BLaER1 (cell line): Measurements from ENCODE around the gene PARP1.
"Not testable (repeated sequence)": the region's sequence is repeated elsewhere in the genome, so short reads cannot be mapped to it uniquely, and the experiment has no call there.

Experiments used
- H3K27ac ChIP-seq: shearing (Covaris generic); formaldehyde crosslinking; 2 replicates; pipeline ENCODE4 v1.8.1; 2022
- H3K27me3 ChIP-seq: shearing (Covaris generic); formaldehyde crosslinking; 2 replicates; pipeline ENCODE4 v1.8.1; 2022
- H3K36me3 ChIP-seq: shearing (Covaris generic); formaldehyde crosslinking; 2 replicates; pipeline ENCODE4 v1.8.1; 2022
- H3K4me1 ChIP-seq: shearing (Covaris generic); formaldehyde crosslinking; 2 replicates; pipeline ENCODE4 v1.8.1; 2022
- H3K4me2 ChIP-seq: shearing (Covaris generic); formaldehyde crosslinking; 2 replicates; pipeline ENCODE4 v1.8.1; 2022
- H3K4me3 ChIP-seq: shearing (Covaris generic); formaldehyde crosslinking; 2 replicates; pipeline ENCODE4 v1.8.1; 2022
- H3K9ac ChIP-seq: shearing (Covaris generic); formaldehyde crosslinking; 2 replicates; pipeline ENCODE4 v1.8.1; 2022
- H3K9me3 ChIP-seq: shearing (Covaris generic); formaldehyde crosslinking; 2 replicates; pipeline ENCODE4 v1.8.1; 2022
- H4K20me1 ChIP-seq: shearing (Covaris generic); formaldehyde crosslinking; 2 replicates; pipeline ENCODE4 v1.8.1; 2022
- Cebpa-rat ChIP-seq: shearing (Covaris generic); IDR thresholded peaks from 2 replicates; pipeline ENCODE4 v1.8.1; 2022

The PARP1 gene

GRCh38 chr1:226349081-226349480, 58.8 kb downstream of the PARP1 start:
- Histone ChIP-seq H3K4me2 (peak overlapping the region; percentile 75), H3K4me3 (no peak overlapping the region), H3K4me1 (peaks cover 62% of the 10 kb centered on the region), H3K9ac (no peak overlapping the region), H3K36me3 (no peaks in the 10 kb centered on the region), H3K9me3 (no peaks in the 10 kb centered on the region), H3K27me3 (no peaks in the 10 kb centered on the region), H4K20me1 (no peaks in the 10 kb centered on the region), H3K27ac (peak overlapping the region; percentile 80; the same call in 1 of the 2 replicates)
- TF ChIP-seq Cebpa-rat = no peak

GRCh38 chr1:226344441-226345259, 63.2 kb downstream of the PARP1 start:
- Histone ChIP-seq H3K4me1 (peaks cover 17% of the 10 kb centered on the region), H3K36me3 (no peaks in the 10 kb centered on the region), H4K20me1 (no peaks in the 10 kb centered on the region), H3K4me2 (no peak overlapping the region), H3K4me3 (no peak overlapping the region), H3K27ac (no peak overlapping the region), H3K9me3 (peaks cover 39% of the 10 kb centered on the region), H3K9ac (no peak overlapping the region), H3K27me3 (no peaks in the 10 kb centered on the region)
- TF ChIP-seq Cebpa-rat = no peak

- H3K4me1 ChIP-seq = 0 out of 2 replicates have a peak, but pooled peaks cover 5% of the 10 kb centered on the region
- H3K9ac ChIP-seq = no peak overlapping the region
- H3K27ac ChIP-seq = no peak overlapping the region
- H3K27me3 ChIP-seq = no peaks in the 10 kb centered on the region
- no peak for TF ChIP-seq Cebpa-rat
- H3K36me3 ChIP-seq = no peaks in the 10 kb centered on the region
- H3K4me3 ChIP-seq = no peak overlapping the region
- H3K9me3 ChIP-seq = peaks cover 41% of the 10 kb centered on the region
- H4K20me1 ChIP-seq = no peaks in the 10 kb centered on the region
- H3K4me2 ChIP-seq = no peak overlapping the region
These were observed 65.2 kb downstream of the PARP1 start for GRCh38 chr1:226342656-226343055.

GRCh38 chr1:226340111-226340510, 67.8 kb downstream of the PARP1 start:
- H3K4me2 ChIP-seq, H3K27me3 ChIP-seq, H3K27ac ChIP-seq, H3K36me3 ChIP-seq, H3K9ac ChIP-seq, H3K4me3 ChIP-seq, H4K20me1 ChIP-seq, H3K4me1 ChIP-seq: not testable (repeated sequence)
- H3K9me3 ChIP-seq = peaks cover 41% of the 10 kb centered on the region

- Histone ChIP-seq H3K9me3 (peaks cover 30% of the 10 kb centered on the region), H3K9ac (no peak overlapping the region), H3K27ac (no peak overlapping the region), H3K36me3 (no peaks in the 10 kb centered on the region), H3K4me1 (no peaks in the 10 kb centered on the region), H3K4me2 (no peak overlapping the region), H4K20me1 (no peaks in the 10 kb centered on the region), H3K27me3 (no peaks in the 10 kb centered on the region), H3K4me3 (no peak overlapping the region)
- TF ChIP-seq Cebpa-rat = no peak
These were observed 70.5 kb downstream of the PARP1 start for GRCh38 chr1:226337276-226337875.

GRCh38 chr1:226335661-226336060, 72.2 kb downstream of the PARP1 start:
- no peak overlapping the region for H3K4me3 ChIP-seq
- H3K4me1 ChIP-seq = no peaks in the 10 kb centered on the region
- H3K27ac ChIP-seq = no peak overlapping the region
- H3K9me3 ChIP-seq = peaks cover 12% of the 10 kb centered on the region
- TF ChIP-seq Cebpa-rat = no peak
- H3K27me3 ChIP-seq = no peaks in the 10 kb centered on the region
- no peak overlapping the region for H3K4me2 ChIP-seq
- H3K9ac ChIP-seq = no peak overlapping the region
- no peaks in the 10 kb centered on the region for H3K36me3 ChIP-seq
- H4K20me1 ChIP-seq = no peaks in the 10 kb centered on the region

- Histone ChIP-seq H3K9ac (no peak overlapping the region), H3K27me3 (no peaks in the 10 kb centered on the region), H4K20me1 (no peaks in the 10 kb centered on the region), H3K36me3 (no peaks in the 10 kb centered on the region), H3K4me2 (peak overlapping the region; percentile 49), H3K9me3 (no peaks in the 10 kb centered on the region), H3K27ac (no peak overlapping the region), H3K4me3 (no peak overlapping the region), H3K4me1 (no peaks in the 10 kb centered on the region)
- TF ChIP-seq Cebpa-rat = no peak
These were observed 74.9 kb downstream of the PARP1 start for GRCh38 chr1:226332947-226333346.

- Histone ChIP-seq H3K4me1 (no peaks in the 10 kb centered on the region), H3K9me3 (no peaks in the 10 kb centered on the region), H3K36me3 (no peaks in the 10 kb centered on the region), H3K4me3 (no peak overlapping the region), H3K9ac (no peak overlapping the region), H3K4me2 (no peak overlapping the region), H3K27me3 (no peaks in the 10 kb centered on the region), H4K20me1 (no peaks in the 10 kb centered on the region), H3K27ac (no peak overlapping the region)
- TF ChIP-seq Cebpa-rat = no peak
These were observed 78.7 kb downstream of the PARP1 start for GRCh38 chr1:226329237-226329636.

GRCh38 chr1:226327761-226328162, 80.1 kb downstream of the PARP1 start:
- H3K27ac ChIP-seq = no peak overlapping the region
- H3K4me3 ChIP-seq = no peak overlapping the region
- no peak overlapping the region for H3K9ac ChIP-seq
- no peak for TF ChIP-seq Cebpa-rat
- no peaks in the 10 kb centered on the region for H3K9me3 ChIP-seq
- H3K27me3 ChIP-seq = no peaks in the 10 kb centered on the region
- no peak overlapping the region for H3K4me2 ChIP-seq
- H4K20me1 ChIP-seq = no peaks in the 10 kb centered on the region
- no peaks in the 10 kb centered on the region for H3K36me3 ChIP-seq
- no peaks in the 10 kb centered on the region for H3K4me1 ChIP-seq

GRCh38 chr1:226325178-226325577, 82.7 kb downstream of the PARP1 start:
- no peak for TF ChIP-seq Cebpa-rat
- H3K4me2 ChIP-seq = no peak overlapping the region

More at GRCh38 chr1:226325178-226325577, 82.7 kb downstream of the PARP1 start:
- peaks cover 14% of the 10 kb centered on the region for H3K9me3 ChIP-seq
- H3K4me3 ChIP-seq = no peak overlapping the region
- H3K9ac ChIP-seq = no peak overlapping the region
- no peak overlapping the region for H3K27ac ChIP-seq
- H4K20me1 ChIP-seq = no peaks in the 10 kb centered on the region
- no peaks in the 10 kb centered on the region for H3K27me3 ChIP-seq
- H3K36me3 ChIP-seq = no peaks in the 10 kb centered on the region
- H3K4me1 ChIP-seq = no peaks in the 10 kb centered on the region
